Measurements from ENCODE around the gene HAND1.

Gene HAND1

GRCh38 chr5:154464438-154464837 lies 13.6 kb downstream of the HAND1 start:
- no peak for TF ChIP-seq YY1 (IDR thresholded peaks at IDR 0.05; ENCODE audit: insufficient read depth, insufficient read length)
- no peak overlapping the region for H3K4me3 ChIP-seq (ENCODE audit: insufficient read length, low read depth)
- H3K36me3 ChIP-seq (ENCODE audit: insufficient read depth, insufficient read length, low read length) = no peaks in the 10 kb centered on the region
- H3K4me1 ChIP-seq (ENCODE audit: insufficient read depth, insufficient read length) = peaks cover 4% of the 10 kb centered on the region
- H3K27me3 ChIP-seq (ENCODE audit: insufficient read depth, insufficient read length) = peaks cover 5% of the 10 kb centered on the region
- no peaks in the 10 kb centered on the region for H3K9me3 ChIP-seq (ENCODE audit: insufficient read depth, low read length)
- H3K9ac ChIP-seq (ENCODE audit: insufficient read length, low read depth) = no peak overlapping the region
- no peak for DNase-seq (ENCODE audit: low read depth, low spot score)

- H3K36me3 ChIP-seq (ENCODE audit: insufficient read depth, insufficient read length, low read length) = peaks cover 19% of the 10 kb centered on the region
- H3K4me3 ChIP-seq (ENCODE audit: insufficient read length, low read depth) = no peak overlapping the region
- TF ChIP-seq ZNF274 (IDR thresholded peaks at IDR 0.05; ENCODE audit: low read depth, low read length) = no peak
- TF ChIP-seq SUZ12 (IDR thresholded peaks at IDR 0.05; ENCODE audit: extremely low read depth, insufficient read depth, insufficient read length) = no peak
- TF ChIP-seq YY1 (IDR thresholded peaks at IDR 0.05; ENCODE audit: insufficient read depth, insufficient read length) = no peak
- H3K27me3 ChIP-seq (ENCODE audit: insufficient read depth, insufficient read length) = no peaks in the 10 kb centered on the region
- H3K9me3 ChIP-seq (ENCODE audit: insufficient read depth, low read length) = no peaks in the 10 kb centered on the region
- no peak for DNase-seq (ENCODE audit: low read depth, low spot score)
- H3K9ac ChIP-seq (ENCODE audit: insufficient read length, low read depth) = no peak overlapping the region
- H3K4me1 ChIP-seq (ENCODE audit: insufficient read depth, insufficient read length) = no peaks in the 10 kb centered on the region
These were observed 16.5 kb downstream of the HAND1 start for GRCh38 chr5:154461531-154461930.

GRCh38 chr5:154460172-154460571 lies 17.9 kb downstream of the HAND1 start:
- DNase-seq (ENCODE audit: low read depth, low spot score) = no peak
- H3K36me3 ChIP-seq (ENCODE audit: insufficient read depth, insufficient read length, low read length) = peaks cover 32% of the 10 kb centered on the region
- TF ChIP-seq YY1 (IDR thresholded peaks at IDR 0.05; ENCODE audit: insufficient read depth, insufficient read length) = no peak
- no peak for TF ChIP-seq SUZ12 (IDR thresholded peaks at IDR 0.05; ENCODE audit: extremely low read depth, insufficient read depth, insufficient read length)
- no peak for TF ChIP-seq ZNF274 (IDR thresholded peaks at IDR 0.05; ENCODE audit: low read depth, low read length)
- H3K9me3 ChIP-seq (ENCODE audit: insufficient read depth, low read length) = no peaks in the 10 kb centered on the region
- H3K9ac ChIP-seq (ENCODE audit: insufficient read length, low read depth) = no peak overlapping the region
- H3K4me1 ChIP-seq (ENCODE audit: insufficient read depth, insufficient read length) = no peaks in the 10 kb centered on the region
- H3K4me3 ChIP-seq (ENCODE audit: insufficient read length, low read depth) = no peak overlapping the region
- no peaks in the 10 kb centered on the region for H3K27me3 ChIP-seq (ENCODE audit: insufficient read depth, insufficient read length)

- H3K4me1 ChIP-seq (ENCODE audit: insufficient read depth, insufficient read length) = no peaks in the 10 kb centered on the region
- H3K36me3 ChIP-seq (ENCODE audit: insufficient read depth, insufficient read length, low read length) = peaks cover 43% of the 10 kb centered on the region
- no peak for TF ChIP-seq SUZ12 (IDR thresholded peaks at IDR 0.05; ENCODE audit: extremely low read depth, insufficient read depth, insufficient read length)
- TF ChIP-seq ZNF274 (IDR thresholded peaks at IDR 0.05; ENCODE audit: low read depth, low read length) = no peak
- no peak for TF ChIP-seq YY1 (IDR thresholded peaks at IDR 0.05; ENCODE audit: insufficient read depth, insufficient read length)
- DNase-seq (ENCODE audit: low read depth, low spot score) = no peak
- H3K9me3 ChIP-seq (ENCODE audit: insufficient read depth, low read length) = no peaks in the 10 kb centered on the region
- no peak overlapping the region for H3K9ac ChIP-seq (ENCODE audit: insufficient read length, low read depth)
- no peaks in the 10 kb centered on the region for H3K27me3 ChIP-seq (ENCODE audit: insufficient read depth, insufficient read length)
- no peak overlapping the region for H3K4me3 ChIP-seq (ENCODE audit: insufficient read length, low read depth)
These were observed 19.0 kb downstream of the HAND1 start for GRCh38 chr5:154459015-154459414.

- TF ChIP-seq ZNF274 (IDR thresholded peaks at IDR 0.05; ENCODE audit: low read depth, low read length) (no peak), SUZ12 (IDR thresholded peaks at IDR 0.05; ENCODE audit: extremely low read depth, insufficient read depth, insufficient read length) (no peak), YY1 (IDR thresholded peaks at IDR 0.05; ENCODE audit: insufficient read depth, insufficient read length) (no peak)
- Histone ChIP-seq H3K9me3 (ENCODE audit: insufficient read depth, low read length) (no peaks in the 10 kb centered on the region), H3K27me3 (ENCODE audit: insufficient read depth, insufficient read length) (no peaks in the 10 kb centered on the region), H3K4me3 (ENCODE audit: insufficient read length, low read depth) (no peak overlapping the region), H3K4me1 (ENCODE audit: insufficient read depth, insufficient read length) (no peaks in the 10 kb centered on the region), H3K9ac (ENCODE audit: insufficient read length, low read depth) (no peak overlapping the region), H3K36me3 (ENCODE audit: insufficient read depth, insufficient read length, low read length) (peaks cover 68% of the 10 kb centered on the region)
- DNase-seq (ENCODE audit: low read depth, low spot score) = no peak
These were observed 21.5 kb downstream of the HAND1 start for GRCh38 chr5:154456540-154456939.

- H3K36me3 ChIP-seq (ENCODE audit: insufficient read depth, insufficient read length, low read length) = peaks cover 77% of the 10 kb centered on the region
- no peaks in the 10 kb centered on the region for H3K9me3 ChIP-seq (ENCODE audit: insufficient read depth, low read length)
- TF ChIP-seq YY1 (IDR thresholded peaks at IDR 0.05; ENCODE audit: insufficient read depth, insufficient read length) (no peak), ZNF274 (IDR thresholded peaks at IDR 0.05; ENCODE audit: low read depth, low read length) (no peak), SUZ12 (IDR thresholded peaks at IDR 0.05; ENCODE audit: extremely low read depth, insufficient read depth, insufficient read length) (no peak)
- no peaks in the 10 kb centered on the region for H3K27me3 ChIP-seq (ENCODE audit: insufficient read depth, insufficient read length)
- no peak overlapping the region for H3K4me3 ChIP-seq (ENCODE audit: insufficient read length, low read depth)
- DNase-seq (ENCODE audit: low read depth, low spot score) = no peak
- H3K4me1 ChIP-seq (ENCODE audit: insufficient read depth, insufficient read length) = no peaks in the 10 kb centered on the region
- H3K9ac ChIP-seq (ENCODE audit: insufficient read length, low read depth) = no peak overlapping the region
These were observed 22.4 kb downstream of the HAND1 start for GRCh38 chr5:154455585-154455984.

GRCh38 chr5:154451957-154452356 lies 26.1 kb downstream of the HAND1 start:
- Histone ChIP-seq H3K9ac (ENCODE audit: insufficient read length, low read depth) (no peak overlapping the region), H3K4me3 (ENCODE audit: insufficient read length, low read depth) (no peak overlapping the region), H3K36me3 (ENCODE audit: insufficient read depth, insufficient read length, low read length) (peaks cover 73% of the 10 kb centered on the region)

GRCh38 chr5:154449786-154450185 lies 28.2 kb downstream of the HAND1 start:
- Histone ChIP-seq H3K4me1 (ENCODE audit: insufficient read depth, insufficient read length) (no peaks in the 10 kb centered on the region), H3K9me3 (ENCODE audit: insufficient read depth, low read length) (no peaks in the 10 kb centered on the region), H3K9ac (ENCODE audit: insufficient read length, low read depth) (no peak overlapping the region), H3K4me3 (ENCODE audit: insufficient read length, low read depth) (no peak overlapping the region), H3K36me3 (ENCODE audit: insufficient read depth, insufficient read length, low read length) (peaks cover 52% of the 10 kb centered on the region), H3K27me3 (ENCODE audit: insufficient read depth, insufficient read length) (peaks cover 5% of the 10 kb centered on the region)
- DNase-seq (ENCODE audit: low read depth, low spot score) = no peak
- TF ChIP-seq ZNF274 (IDR thresholded peaks at IDR 0.05; ENCODE audit: low read depth, low read length) (no peak), YY1 (IDR thresholded peaks at IDR 0.05; ENCODE audit: insufficient read depth, insufficient read length) (no peak), SUZ12 (IDR thresholded peaks at IDR 0.05; ENCODE audit: extremely low read depth, insufficient read depth, insufficient read length) (no peak)

More at GRCh38 chr5:154451957-154452356, 26.1 kb downstream of the HAND1 start:
- DNase-seq (ENCODE audit: low read depth, low spot score) = no peak
- Histone ChIP-seq H3K27me3 (ENCODE audit: insufficient read depth, insufficient read length) (no peaks in the 10 kb centered on the region), H3K9me3 (ENCODE audit: insufficient read depth, low read length) (no peaks in the 10 kb centered on the region), H3K4me1 (ENCODE audit: insufficient read depth, insufficient read length) (no peaks in the 10 kb centered on the region)
- TF ChIP-seq YY1 (IDR thresholded peaks at IDR 0.05; ENCODE audit: insufficient read depth, insufficient read length) = no peak
- TF ChIP-seq SUZ12 (IDR thresholded peaks at IDR 0.05; ENCODE audit: extremely low read depth, insufficient read depth, insufficient read length) = no peak
- no peak for TF ChIP-seq ZNF274 (IDR thresholded peaks at IDR 0.05; ENCODE audit: low read depth, low read length)

Measured in NT2/D1 (cell line).